Stomach (tissue), 4 donors: ENCODE data around the gene TEX51.

Experiments used
- CTCF ChIP-seq, 7 experiments: fragments of 450-650 bp in 4 of 7; fragments of 200-600 bp in 3 of 7; sonication (generic) in 3 of 7; IDR thresholded peaks; one replicate each; pipeline ENCODE4 v1.5.1; 2016 to 2019; ENCODE audit warnings: antibody characterized with exemption in 7 of 7, control low read depth in 2 of 7, mild to moderate bottlenecking in 1 of 7
- POLR2AphosphoS5 ChIP-seq, 3 donors: sonication (generic); formaldehyde crosslinking; IDR thresholded peaks; one replicate each; pipeline ENCODE4 v1.6.1; 2016; ENCODE audit warnings: antibody characterized with exemption in 3 of 3

DNA sequence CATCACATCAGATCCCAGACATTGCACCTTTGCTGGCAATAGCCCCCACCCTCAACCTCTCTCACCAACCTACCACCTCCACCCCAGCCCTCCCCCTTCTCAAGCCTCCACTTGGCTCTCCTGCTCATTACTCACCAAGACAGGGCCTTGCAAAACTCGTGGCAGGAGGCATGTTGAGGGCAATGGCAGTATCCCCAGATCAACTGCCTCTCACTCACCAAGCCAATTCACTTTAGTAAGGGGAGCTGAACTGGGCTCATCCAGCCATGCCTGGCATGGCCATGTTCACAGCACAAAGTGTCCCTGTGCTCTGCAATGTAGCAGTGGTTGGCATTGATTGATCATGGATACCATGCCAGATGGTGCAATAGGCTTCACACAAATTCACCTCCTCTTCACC, 46.3 kb upstream of the TEX51 start:
- TF ChIP-seq CTCF (IDR thresholded peaks at IDR 0.05) (no peak), POLR2AphosphoS5 (IDR thresholded peaks at IDR 0.05) (no peak)
